PC-9 (cell line): Measurements from ENCODE around the gene VOPP1.

Source experiments
- CTCF ChIP-seq: fragments of 200-600 bp; sonication (generic); conservative IDR thresholded peaks from 2 replicates; pipeline ENCODE4 v1.6.1; 2017; ENCODE audit warnings: mixed run types, antibody characterized with exemption, mild to moderate bottlenecking, moderate library complexity
- EZH2 ChIP-seq: fragments of 200-600 bp; sonication (generic); IDR thresholded peaks from 2 replicates; pipeline ENCODE4 v1.8.0; 2017; ENCODE audit warnings: antibody characterized with exemption, low read depth

GRCh38 chr7:55439627-55440026, 132.7 kb downstream of the VOPP1 start:
- no peak for TF ChIP-seq EZH2
- TF ChIP-seq CTCF = no peak
